ENCODE results near the gene MST1R. TPM values are rescaled to one million over a fixed set of nuclear protein-coding genes. Genes with fewer than 3 reads are reported as not detected.
"Not testable (repeated sequence)": the region's sequence is repeated elsewhere in the genome, so short reads cannot be mapped to it uniquely, and the experiment has no call there.

The MST1R gene
- 1.2 and 1.3 TPM in 2 replicates for total RNA-seq

GRCh38 chr3:49903451-49904424, at the start of gene MST1R:
Gene MST1R (minus strand): TSS chr3:49903873. CDS start chr3:49903609, 264 bp downstream.
- intact Hi-C loops (cut with micrococcal nuclease), result no loop called here
- Mint-ChIP-seq H3K9me3 (no peaks in the 10 kb centered on the region), H3K36me3 (ENCODE audit: low read depth) (no peaks in the 10 kb centered on the region), H3K27ac (peak within 1 kb of the TSS; percentile 86), H3K4me3 (ENCODE audit: low read depth) (peak within 1 kb of the TSS; percentile 82), H3K4me1 (ENCODE audit: low read depth) (peaks cover 25% of the 10 kb centered on the region), H3K27me3 (ENCODE audit: low read depth) (no peaks in the 10 kb centered on the region)
- DNase-seq (ENCODE audit: low spot score), result peak; percentile 86

- H3K27me3 Mint-ChIP-seq (ENCODE audit: low read depth), result no peaks in the 10 kb centered on the region
- H3K4me3 Mint-ChIP-seq (ENCODE audit: low read depth), result no peak overlapping the region
- H3K36me3 Mint-ChIP-seq (ENCODE audit: low read depth), result peaks cover 7% of the 10 kb centered on the region
- no peak overlapping the region for H3K27ac Mint-ChIP-seq
- H3K9me3 Mint-ChIP-seq, result no peaks in the 10 kb centered on the region
- no peak for DNase-seq (ENCODE audit: low spot score)
- intact Hi-C loops (cut with micrococcal nuclease), result no loop called here
- H3K4me1 Mint-ChIP-seq (ENCODE audit: low read depth), result peaks cover 12% of the 10 kb centered on the region
Observed at GRCh38 chr3:49952924-49953323, 49.3 kb upstream of the MST1R start.

- H3K27me3 Mint-ChIP-seq (ENCODE audit: low read depth), result no peaks in the 10 kb centered on the region
- peaks cover 4% of the 10 kb centered on the region for H3K9me3 Mint-ChIP-seq
- peaks cover 36% of the 10 kb centered on the region for H3K36me3 Mint-ChIP-seq (ENCODE audit: low read depth)
- peak overlapping the region; percentile 61 for H3K4me3 Mint-ChIP-seq (ENCODE audit: low read depth)
- peak overlapping the region; percentile 50 for H3K27ac Mint-ChIP-seq
- intact Hi-C loops (cut with micrococcal nuclease), result no loop called here
- H3K4me1 Mint-ChIP-seq (ENCODE audit: low read depth), result peaks cover 18% of the 10 kb centered on the region
- no peak for DNase-seq (ENCODE audit: low spot score)
Observed at GRCh38 chr3:49942651-49943050, 39.0 kb upstream of the MST1R start.

- intact Hi-C loops (cut with micrococcal nuclease), result loop anchor here (1.0 to 2.0 kb wide), 2 partner anchors 11 to 148 kb away; partner anchors contain the start of genes MON1A and RBM5
- DNase-seq (ENCODE audit: low spot score), result no peak
Observed at GRCh38 chr3:49940667-49941249, 37.1 kb upstream of the MST1R start.

GRCh38 chr3:49939858-49940666, 36.4 kb upstream of the MST1R start, which contains the start of gene RBM6:
Gene RBM6 (plus strand): TSS chr3:49940150. CDS start chr3:49962642, 22,492 bp downstream.
- peaks cover 19% of the 10 kb centered on the region for H3K36me3 Mint-ChIP-seq (ENCODE audit: low read depth)
- DNase-seq (ENCODE audit: low spot score), result peak; percentile 95
- peaks cover 4% of the 10 kb centered on the region for H3K9me3 Mint-ChIP-seq
- intact Hi-C loops (cut with micrococcal nuclease), result loop anchor here (1.0 to 10.0 kb wide), 3 partner anchors 11 to 355 kb away; partner anchors contain the start of genes HYAL3, IFRD2, MON1A and NAA80
- H3K4me3 Mint-ChIP-seq (ENCODE audit: low read depth), result peak within 1 kb of the TSS; percentile 91
- peak within 1 kb of the TSS; percentile 92 for H3K27ac Mint-ChIP-seq
- no peaks in the 10 kb centered on the region for H3K27me3 Mint-ChIP-seq (ENCODE audit: low read depth)
- peaks cover 16% of the 10 kb centered on the region for H3K4me1 Mint-ChIP-seq (ENCODE audit: low read depth)

More at GRCh38 chr3:49940667-49941249, 37.1 kb upstream of the MST1R start:
- H3K27ac Mint-ChIP-seq, result peak overlapping the region; percentile 92
- H3K4me3 Mint-ChIP-seq (ENCODE audit: low read depth), result peak overlapping the region; percentile 91
- peaks cover 4% of the 10 kb centered on the region for H3K9me3 Mint-ChIP-seq
- H3K27me3 Mint-ChIP-seq (ENCODE audit: low read depth), result no peaks in the 10 kb centered on the region
- H3K36me3 Mint-ChIP-seq (ENCODE audit: low read depth), result peaks cover 25% of the 10 kb centered on the region
- peaks cover 16% of the 10 kb centered on the region for H3K4me1 Mint-ChIP-seq (ENCODE audit: low read depth)

- Mint-ChIP-seq H3K4me3 (ENCODE audit: low read depth) (no peak overlapping the region), H3K4me1 (ENCODE audit: low read depth) (peaks cover 7% of the 10 kb centered on the region)
- intact Hi-C loops (cut with micrococcal nuclease), result loop anchor here (10.0 kb wide), 1 partner anchor 358 kb away; the partner anchor contains the start of genes HYAL3, IFRD2 and NAA80
Observed at GRCh38 chr3:49937090-49937489, 33.4 kb upstream of the MST1R start.

GRCh38 chr3:49932281-49932680, 28.6 kb upstream of the MST1R start:
- not testable (repeated sequence) for H3K27me3 Mint-ChIP-seq (ENCODE audit: low read depth); H3K4me3 Mint-ChIP-seq (ENCODE audit: low read depth); H3K9me3 Mint-ChIP-seq; H3K36me3 Mint-ChIP-seq (ENCODE audit: low read depth); H3K27ac Mint-ChIP-seq; DNase-seq (ENCODE audit: low spot score)
- intact Hi-C loops (cut with micrococcal nuclease), result loop anchor here (10.0 kb wide), 1 partner anchor 363 kb away; the partner anchor contains the start of genes HYAL3, IFRD2 and NAA80
- H3K4me1 Mint-ChIP-seq (ENCODE audit: low read depth), result peaks cover 16% of the 10 kb centered on the region

More at GRCh38 chr3:49937090-49937489, 33.4 kb upstream of the MST1R start:
- Mint-ChIP-seq H3K27me3 (ENCODE audit: low read depth) (no peaks in the 10 kb centered on the region), H3K9me3 (no peaks in the 10 kb centered on the region), H3K36me3 (ENCODE audit: low read depth) (peaks cover 8% of the 10 kb centered on the region), H3K27ac (no peak overlapping the region)
- DNase-seq (ENCODE audit: low spot score), result no peak

- Mint-ChIP-seq H3K27me3 (ENCODE audit: low read depth) (no peaks in the 10 kb centered on the region), H3K36me3 (ENCODE audit: low read depth) (no peaks in the 10 kb centered on the region), H3K9me3 (no peaks in the 10 kb centered on the region), H3K27ac (no peak overlapping the region), H3K4me3 (ENCODE audit: low read depth) (no peak overlapping the region), H3K4me1 (ENCODE audit: low read depth) (peaks cover 16% of the 10 kb centered on the region)
- DNase-seq (ENCODE audit: low spot score), result no peak
- intact Hi-C loops (cut with micrococcal nuclease), result loop anchor here (10.0 kb wide), 1 partner anchor 364 kb away; the partner anchor contains the start of genes HYAL3, IFRD2 and NAA80
Observed at GRCh38 chr3:49930922-49931321, 27.2 kb upstream of the MST1R start.

- Mint-ChIP-seq H3K9me3 (no peaks in the 10 kb centered on the region), H3K4me1 (ENCODE audit: low read depth) (peaks cover 16% of the 10 kb centered on the region), H3K27ac (peak overlapping the region; percentile 36), H3K36me3 (ENCODE audit: low read depth) (no peaks in the 10 kb centered on the region), H3K4me3 (ENCODE audit: low read depth) (peak overlapping the region; percentile 90), H3K27me3 (ENCODE audit: low read depth) (no peaks in the 10 kb centered on the region)
- intact Hi-C loops (cut with micrococcal nuclease), result loop anchor here (10.0 kb wide), 1 partner anchor 365 kb away; the partner anchor contains the start of genes HYAL3, IFRD2 and NAA80
- DNase-seq (ENCODE audit: low spot score), result no peak
Observed at GRCh38 chr3:49930168-49930690, 26.6 kb upstream of the MST1R start.

GRCh38 chr3:49929291-49930167, 25.9 kb upstream of the MST1R start, which contains the start of gene MON1A:
Gene MON1A (minus strand): TSS chr3:49929811. CDS start chr3:49913346, 16,465 bp downstream.
- intact Hi-C loops (cut with micrococcal nuclease), result loop anchor here (1.0 to 10.0 kb wide), 2 partner anchors 11 to 365 kb away; partner anchors contain the start of genes HYAL3, IFRD2, NAA80 and RBM6
- Mint-ChIP-seq H3K4me1 (ENCODE audit: low read depth) (peaks cover 16% of the 10 kb centered on the region), H3K27ac (peak within 1 kb of the TSS; percentile 36), H3K9me3 (no peaks in the 10 kb centered on the region), H3K27me3 (ENCODE audit: low read depth) (no peaks in the 10 kb centered on the region), H3K36me3 (ENCODE audit: low read depth) (no peaks in the 10 kb centered on the region), H3K4me3 (ENCODE audit: low read depth) (peak within 1 kb of the TSS; percentile 90)
- peak; percentile 84 for DNase-seq (ENCODE audit: low spot score)

GRCh38 chr3:49928481-49929017, 24.9 kb upstream of the MST1R start:
- H3K4me1 Mint-ChIP-seq (ENCODE audit: low read depth), result peaks cover 16% of the 10 kb centered on the region
- H3K36me3 Mint-ChIP-seq (ENCODE audit: low read depth), result no peaks in the 10 kb centered on the region
- H3K27ac Mint-ChIP-seq, result no peak overlapping the region
- intact Hi-C loops (cut with micrococcal nuclease), result loop anchor here (1.0 kb wide), 1 partner anchor 12 kb away; the partner anchor contains the start of gene RBM6
- no peaks in the 10 kb centered on the region for H3K9me3 Mint-ChIP-seq
- no peaks in the 10 kb centered on the region for H3K27me3 Mint-ChIP-seq (ENCODE audit: low read depth)
- H3K4me3 Mint-ChIP-seq (ENCODE audit: low read depth), result peak overlapping the region; percentile 90
- DNase-seq (ENCODE audit: low spot score), result no peak
